ENCODE results near the gene KISS1.

GRCh38 chr1:204186597-204186996, 9.7 kb downstream of the KISS1 start:
- no peak for TF ChIP-seq ZBTB7A (IDR thresholded peaks at IDR 0.05; ENCODE audit: low read depth)
- no peak for TF ChIP-seq TEAD4 (IDR thresholded peaks at IDR 0.05)
- no peak for TF ChIP-seq EP300 (IDR thresholded peaks at IDR 0.05; ENCODE audit: borderline replicate concordance)
- TF ChIP-seq CEBPB (IDR thresholded peaks at IDR 0.05) = no peak
